Smooth muscle cell of the brain vasculature (primary cell): ENCODE measurements around the gene CERK.
"Not testable (repeated sequence)": the region's sequence is repeated elsewhere in the genome, so short reads cannot be mapped to it uniquely, and the experiment has no call there.

ENCODE experiments used
- DNase-seq: peaks from one replicate; pipeline ENCODE4 v3.0.0-alpha.2; 2012; ENCODE audit warnings: low read depth, low spot score

The CERK gene

DNA sequence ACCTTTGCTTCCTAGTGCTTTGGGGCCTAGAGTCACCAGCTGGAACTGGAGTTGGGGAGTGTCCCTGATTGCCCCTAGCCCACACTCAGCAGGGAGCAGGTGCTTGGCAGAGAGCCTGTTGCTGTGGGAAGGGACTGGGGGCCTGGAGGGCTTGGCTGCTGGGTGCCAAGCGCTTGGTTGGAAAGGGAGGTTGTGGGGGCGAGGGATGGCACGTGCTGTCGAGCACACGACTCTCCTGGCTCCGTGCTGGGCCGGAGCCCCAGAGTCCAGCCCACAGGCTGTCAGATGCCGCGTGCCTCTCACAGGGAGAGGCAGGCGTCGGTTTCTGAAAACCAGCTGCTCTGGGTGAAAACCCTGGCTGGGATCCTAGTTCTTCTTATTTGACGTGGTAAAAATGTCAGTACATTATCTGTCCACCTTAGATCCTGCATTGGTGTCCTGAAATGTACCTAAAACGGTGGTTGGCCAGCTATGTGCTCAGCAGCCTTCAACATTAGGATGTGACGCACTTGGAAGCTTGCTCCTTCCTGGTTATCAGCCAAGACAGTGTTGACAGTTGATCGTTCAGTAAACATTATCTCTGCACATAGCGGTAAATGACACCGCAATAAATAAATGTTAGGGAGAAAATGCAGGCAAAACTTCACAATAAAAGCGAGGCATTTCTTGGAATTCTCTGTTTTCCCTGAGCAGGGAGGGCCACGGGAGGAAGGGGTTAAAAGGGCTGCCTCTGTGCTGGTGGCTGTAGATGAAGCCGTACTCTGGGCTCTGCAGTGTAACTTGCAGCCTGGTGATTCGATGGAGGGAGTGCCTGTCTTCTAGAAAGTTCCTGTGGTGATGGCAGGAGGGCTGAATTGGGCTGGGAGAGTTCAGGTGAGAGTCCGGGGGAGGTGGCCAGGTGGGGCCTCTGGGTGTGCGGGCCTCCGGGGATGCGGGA lies 88.6 kb downstream of the CERK start:
- no peak for DNase-seq

DNA sequence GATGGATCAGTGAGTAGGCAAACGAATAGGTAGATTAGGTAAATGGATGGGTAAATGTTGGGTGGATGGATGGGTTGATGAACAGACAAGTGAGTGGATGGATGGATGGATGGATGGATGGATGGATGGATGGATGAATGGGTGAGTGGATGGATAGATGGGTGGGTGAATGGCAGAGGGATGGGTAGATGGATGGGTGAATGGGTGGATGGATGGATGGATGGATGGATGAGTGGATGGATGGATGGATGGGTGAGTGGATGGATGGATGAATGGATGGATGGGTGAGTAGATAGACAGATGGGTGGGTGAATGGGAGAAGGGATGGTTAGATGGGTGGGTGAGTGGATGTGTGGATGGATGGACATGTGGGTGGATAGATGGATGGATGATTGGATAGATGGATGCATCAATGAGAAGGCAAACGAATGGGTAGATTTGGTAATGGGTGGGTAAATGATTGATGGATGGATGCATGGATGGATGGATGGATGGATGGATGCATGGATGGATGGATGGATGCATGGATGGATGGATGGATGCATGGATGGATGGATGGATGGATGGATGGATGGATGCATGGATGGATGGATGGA lies 89.7 kb downstream of the CERK start:
- DNase-seq, result not testable (repeated sequence)

DNA sequence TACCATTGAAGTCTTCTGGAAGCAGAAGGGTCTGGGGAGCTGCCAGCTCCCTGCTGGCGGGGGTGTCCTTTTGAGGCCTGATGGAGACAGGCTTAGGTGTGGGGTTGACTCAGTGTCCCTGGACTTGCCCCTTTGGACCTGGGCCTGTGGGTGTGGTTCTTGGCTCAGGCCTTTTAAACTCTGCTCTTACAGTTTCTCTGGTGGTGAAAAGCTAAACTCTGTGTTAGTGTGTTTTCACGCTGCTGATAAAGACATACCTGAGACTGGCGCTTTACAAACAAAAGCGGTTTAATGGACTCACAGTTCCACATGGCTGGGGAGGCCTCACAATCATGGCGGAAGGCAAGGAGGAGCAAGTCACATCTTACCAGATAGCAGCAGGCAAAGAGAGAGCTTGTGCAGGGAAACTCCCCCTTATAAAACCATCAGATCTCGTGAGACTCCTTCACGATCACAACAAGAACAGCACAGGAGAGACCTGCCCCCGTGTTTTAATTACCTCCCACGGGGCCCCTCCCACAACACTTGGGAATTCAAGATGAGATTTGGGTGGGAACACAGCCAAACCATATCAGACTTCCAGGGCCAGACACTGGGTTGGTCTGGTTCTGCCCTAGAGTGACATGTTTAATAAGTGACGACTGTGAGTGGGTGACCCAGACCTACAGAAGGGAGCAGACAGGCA lies 91.4 kb downstream of the CERK start:
- no peak for DNase-seq

DNA sequence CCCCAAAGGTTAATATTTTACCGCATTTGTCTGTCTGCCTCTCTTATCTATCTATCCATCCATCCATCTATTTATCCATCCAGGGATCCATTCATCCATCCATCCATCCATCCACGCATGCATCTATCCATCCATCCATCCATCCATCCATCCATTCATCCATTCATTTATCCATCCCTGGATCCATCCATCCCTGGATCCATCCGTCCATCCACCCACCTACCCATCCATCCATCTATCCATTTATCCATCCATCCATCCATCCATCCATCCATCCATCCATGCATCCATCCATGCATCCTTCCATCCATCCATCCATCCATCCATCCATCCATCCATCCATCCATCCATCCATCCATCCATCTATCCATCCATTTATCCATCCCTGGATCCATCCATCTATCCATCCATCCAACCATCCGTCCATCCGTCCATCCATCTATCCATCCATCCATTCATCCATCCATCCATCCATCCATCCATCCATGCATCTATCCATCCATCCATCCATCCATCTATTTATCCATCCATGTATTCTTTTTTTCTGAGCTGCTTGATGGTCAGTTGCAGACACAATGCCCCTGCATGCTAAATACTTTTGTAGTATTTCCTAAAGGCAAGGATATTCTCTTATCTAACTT lies 95.1 kb downstream of the CERK start:
- DNase-seq, result not testable (repeated sequence)

DNA sequence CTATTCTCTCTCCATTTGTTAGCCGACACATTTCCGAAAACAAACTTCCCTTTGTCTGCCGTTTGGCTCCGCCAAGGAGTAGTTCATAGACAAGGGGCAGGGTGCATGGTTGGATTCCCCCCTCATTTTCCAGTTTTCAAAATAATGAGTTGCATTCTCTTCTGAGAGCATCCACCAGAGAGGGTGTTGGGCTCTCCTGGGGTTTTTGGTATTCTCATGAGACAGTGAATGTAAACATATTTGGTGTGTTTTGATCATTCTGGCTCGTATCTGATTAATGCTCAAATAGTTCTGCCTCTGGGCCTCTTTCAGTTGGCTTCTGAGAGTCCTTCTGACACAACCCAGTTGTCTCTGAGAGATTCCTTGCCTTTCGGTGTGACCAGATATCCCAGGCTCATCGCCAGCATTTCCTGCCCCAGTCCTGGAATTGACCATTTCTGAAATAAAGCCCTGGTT lies 96.2 kb downstream of the CERK start:
- DNase-seq, result no peak

DNA sequence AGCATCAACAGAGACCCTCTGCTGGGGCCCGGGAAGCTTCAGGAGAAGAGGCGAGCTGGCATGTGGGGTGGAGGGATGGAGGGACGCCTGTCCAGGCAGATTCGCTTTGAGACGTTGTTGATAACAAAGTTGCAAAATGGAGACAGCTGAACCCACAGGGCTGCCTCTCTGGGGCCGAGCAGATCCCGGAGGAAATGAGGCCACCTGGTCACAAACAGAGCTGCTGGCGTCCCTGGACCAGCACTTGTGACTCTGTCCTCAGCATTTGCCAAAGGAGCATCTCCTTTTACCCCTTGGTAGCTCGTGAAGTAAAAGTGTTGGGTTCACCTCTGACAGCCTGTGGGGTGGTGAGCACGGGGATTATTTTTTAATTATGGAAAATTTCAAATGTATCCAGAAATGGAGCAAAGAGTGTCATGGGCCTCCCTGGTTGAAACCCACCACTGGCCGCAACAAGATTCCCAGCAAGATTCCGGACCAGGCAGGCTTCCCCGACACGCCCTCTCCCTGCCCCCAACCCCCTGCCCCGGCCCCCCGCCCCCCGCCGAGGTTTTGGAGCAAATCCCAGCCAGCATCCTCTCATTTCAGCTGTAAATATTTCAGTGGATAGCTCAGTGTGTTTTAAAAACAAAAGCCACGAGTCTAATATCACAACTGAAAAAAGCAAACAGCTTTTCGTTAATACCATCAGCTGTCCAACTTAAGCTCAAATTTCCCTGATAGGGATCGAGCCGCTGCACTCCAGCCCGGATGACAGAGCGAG lies 97.6 kb downstream of the CERK start:
- no peak for DNase-seq

DNA sequence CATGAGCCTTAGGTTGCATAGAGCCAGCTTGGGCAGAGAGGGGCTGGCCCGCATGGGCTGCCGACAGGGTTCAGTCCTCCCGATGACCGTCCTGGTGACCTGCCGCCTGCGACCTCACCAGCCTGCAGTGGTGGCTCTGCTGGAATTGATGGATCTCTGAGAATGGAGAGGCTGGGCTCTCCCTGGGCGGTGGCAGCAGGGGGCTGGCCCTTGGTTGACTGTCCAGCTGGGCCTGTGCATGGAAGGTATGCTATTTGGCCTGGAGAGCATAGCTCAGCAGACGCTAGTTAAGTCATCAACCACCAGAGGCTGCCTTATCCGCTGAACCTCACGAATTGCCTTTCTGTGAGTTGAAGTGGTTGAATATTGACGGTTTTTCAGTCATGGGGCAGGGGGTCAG lies 98.2 kb downstream of the CERK start:
- DNase-seq, result no peak

DNA sequence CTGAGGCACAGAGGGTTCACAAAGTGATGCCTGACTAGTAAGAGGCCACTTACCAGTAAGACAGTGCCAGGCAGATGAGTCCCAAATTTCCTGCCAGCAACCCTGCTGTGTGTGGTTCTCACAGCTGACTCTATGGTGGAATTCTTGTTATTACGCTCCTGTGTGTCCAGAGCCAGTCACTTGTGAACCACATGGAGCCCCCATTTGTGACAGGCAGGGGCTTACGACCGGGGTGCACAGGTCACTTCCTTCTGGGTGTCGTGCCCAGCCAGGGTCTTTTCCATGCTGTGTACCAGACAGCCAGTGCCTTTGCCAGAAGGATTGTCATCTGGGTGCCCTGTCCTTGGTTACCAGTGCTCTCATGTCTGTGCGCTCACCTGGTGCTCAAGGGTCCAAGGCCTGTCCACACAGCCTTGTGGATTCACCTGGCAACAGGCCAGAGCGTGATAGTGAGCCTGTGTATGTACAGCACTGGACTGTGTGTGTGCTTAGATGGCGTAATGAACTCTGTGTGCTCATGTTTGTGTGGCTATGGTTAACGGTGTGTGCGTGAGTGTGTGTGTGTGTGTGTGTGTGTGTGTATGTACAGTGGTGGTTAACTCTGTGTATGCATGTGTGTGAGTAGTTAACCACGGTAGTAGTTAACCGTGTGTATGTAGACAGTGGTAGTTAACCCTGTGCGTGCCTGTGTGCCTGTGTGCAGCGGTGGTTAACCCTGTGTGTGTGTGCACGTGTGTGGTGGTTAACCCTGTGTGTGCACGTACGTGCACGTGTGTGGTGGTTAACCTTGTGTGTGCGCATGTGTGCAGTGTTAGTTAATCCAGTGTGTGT lies 99.2 kb downstream of the CERK start:
- no peak for DNase-seq

DNA sequence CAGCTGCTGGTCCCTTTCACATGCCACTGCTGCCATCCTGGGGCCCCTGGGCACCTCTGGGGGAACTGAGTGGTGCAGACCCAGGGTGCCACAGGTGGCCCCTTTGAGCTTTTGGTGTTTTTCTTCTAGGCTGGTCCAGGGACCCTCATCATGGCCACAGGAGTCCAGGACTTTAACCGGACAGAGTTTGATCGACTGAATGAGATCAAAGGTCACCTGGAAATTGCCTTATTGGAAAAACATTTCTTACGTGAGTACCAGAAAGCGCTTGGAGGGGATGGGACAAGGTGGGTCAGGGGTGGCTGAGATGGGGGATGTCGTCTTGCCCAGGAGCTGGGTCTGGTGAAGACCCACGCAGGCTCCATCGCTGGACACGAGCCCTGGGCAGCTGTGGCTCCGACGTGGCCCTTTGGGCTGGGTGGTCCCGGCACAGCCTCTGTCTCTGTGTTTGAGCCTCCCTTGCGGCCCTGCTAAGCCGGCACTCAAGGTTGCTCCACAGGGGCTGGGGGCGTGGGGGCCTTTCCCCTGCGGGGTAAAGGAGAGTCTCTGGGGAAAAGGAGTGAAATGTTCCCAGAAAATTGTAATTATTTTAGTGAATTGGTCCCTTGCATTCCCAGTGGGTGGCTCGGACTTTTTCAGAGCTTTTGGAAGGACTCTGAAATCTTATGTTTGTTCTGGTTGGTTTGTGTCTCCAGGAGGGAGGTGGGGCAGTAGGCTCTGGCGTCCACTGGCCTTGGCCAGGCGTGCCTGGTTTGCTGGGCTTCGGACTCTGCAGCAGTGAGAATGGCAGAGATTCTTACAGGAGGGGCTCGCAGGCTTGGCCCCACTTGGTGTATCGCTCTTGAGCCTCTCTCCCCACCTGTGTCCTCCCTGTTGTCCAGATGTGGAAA lies 100.1 kb downstream of the CERK start:
- no peak for DNase-seq

DNA sequence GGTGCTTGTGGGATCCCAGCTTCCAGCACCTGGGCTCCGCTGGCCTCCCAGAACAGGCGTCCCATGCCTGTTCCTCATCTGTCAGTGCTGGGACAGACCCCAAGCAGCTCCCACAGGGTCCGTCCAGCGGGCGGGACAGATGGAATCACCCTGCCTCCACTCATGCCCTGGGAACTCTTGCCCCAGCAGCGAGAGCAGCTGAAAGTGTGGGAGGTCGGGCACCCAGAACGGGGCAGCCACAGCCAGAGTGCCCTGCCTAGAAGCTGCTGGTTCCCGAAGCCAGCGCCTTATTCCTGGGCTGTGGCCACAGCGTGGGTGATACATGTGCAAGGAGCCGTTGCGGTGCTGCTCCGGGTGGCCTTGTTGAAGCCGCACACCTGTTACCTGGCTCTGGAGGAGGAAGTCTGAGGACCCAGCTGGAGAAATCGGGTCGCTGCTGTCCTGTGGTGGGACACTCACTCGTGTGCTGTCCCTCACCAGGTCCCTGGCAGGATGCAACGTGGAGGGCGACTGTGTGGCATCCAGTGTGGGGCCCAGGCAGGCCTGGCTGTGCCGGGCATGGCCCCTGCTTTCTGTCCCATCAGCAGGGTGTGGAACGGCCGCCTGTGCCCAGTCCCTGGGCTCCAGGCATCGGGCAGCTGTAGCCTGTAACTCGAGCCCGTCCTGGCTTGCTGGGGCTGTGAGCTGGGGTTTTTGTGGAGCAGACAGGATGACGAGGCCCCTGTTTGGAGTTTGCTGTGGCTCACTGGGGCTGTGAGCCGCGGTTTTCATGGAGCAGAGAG lies 101.6 kb downstream of the CERK start:
- DNase-seq, result no peak

DNA sequence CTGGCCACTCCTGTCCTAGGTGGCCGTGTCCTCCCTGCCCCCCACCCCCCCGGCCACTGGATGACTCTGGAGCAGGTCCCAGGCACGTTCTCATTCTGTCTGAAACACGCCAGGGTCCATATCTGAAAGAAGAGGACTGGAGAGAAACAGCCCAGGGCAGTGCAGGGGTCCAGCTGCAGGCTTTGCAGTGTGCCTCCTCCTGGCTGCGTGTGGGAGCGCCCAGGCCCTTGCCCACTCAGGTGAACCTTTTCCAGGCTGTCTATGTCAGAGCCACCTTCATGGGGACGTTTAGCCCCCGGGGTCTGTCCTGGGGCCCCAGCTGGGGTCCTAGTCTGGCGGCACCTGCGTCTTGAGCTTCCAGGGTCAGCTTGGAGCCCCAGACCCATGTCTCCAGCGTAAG lies 102.3 kb downstream of the CERK start:
- no peak for DNase-seq

DNA sequence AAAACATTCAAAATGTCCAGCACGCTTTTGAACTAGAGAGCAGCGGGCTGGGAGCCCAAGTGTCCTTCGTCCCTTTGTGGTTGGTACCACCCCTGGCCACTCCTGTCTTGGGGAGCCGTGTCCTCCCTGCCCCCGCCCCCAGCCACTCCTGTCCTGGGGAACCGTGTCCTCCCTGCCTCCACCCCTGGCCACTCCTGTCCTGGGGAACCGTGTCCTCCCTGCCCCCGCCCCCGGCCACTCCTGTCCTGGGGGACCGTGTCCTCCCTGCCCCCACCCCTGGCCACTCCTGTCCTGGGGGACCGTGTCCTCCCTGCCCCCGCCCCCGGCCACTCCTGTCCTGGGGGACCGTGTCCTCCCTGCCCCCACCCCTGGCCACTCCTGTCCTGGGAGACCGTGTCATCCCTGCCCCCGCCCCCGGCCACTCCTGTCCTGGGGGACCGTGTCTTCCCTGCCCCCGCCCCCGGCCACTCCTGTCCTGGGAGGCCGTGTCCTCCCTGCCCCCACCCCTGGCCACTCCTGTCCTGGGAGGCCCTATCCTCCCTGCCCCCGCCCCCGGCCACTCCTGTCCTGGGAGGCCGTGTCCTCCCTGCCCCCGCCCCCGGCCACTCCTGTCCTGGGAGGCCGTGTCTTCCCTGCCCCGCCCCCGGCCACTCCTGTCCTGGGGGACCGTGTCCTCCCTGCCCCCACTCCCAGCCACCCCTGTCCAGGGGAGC lies 102.9 kb downstream of the CERK start:
- not testable (repeated sequence) for DNase-seq
